Fibroblast of lung (primary cell): ENCODE measurements around the gene CYP4F22. TPM values are rescaled to one million over a fixed set of nuclear protein-coding genes. Genes with fewer than 3 reads are reported as not detected.
A peak's percentile ranks its signal among the peaks of the same experiment; 100 is the strongest.

Experiments
- DNase-seq, 2 donors: peaks; one replicate each; pipeline versions ENCODE4 v3.0.0 to v3.0.0-alpha.2; 2010; ENCODE audit warnings: low read depth in 2 of 2
- H2AFZ ChIP-seq: 2 replicates; pipeline ENCODE4 v1.5.1; 2012; ENCODE audit warnings: low read length, control low read depth, inconsistent platforms
- H3K27ac ChIP-seq: 2 replicates; pipeline ENCODE4 v1.5.1; 2011; ENCODE audit warnings: low read length, control low read depth; ENCODE audit not compliant: insufficient read depth
- H3K27me3 ChIP-seq: 2 replicates; pipeline ENCODE4 v1.5.1; 2011; ENCODE audit warnings: mild to moderate bottlenecking, low read length; ENCODE audit not compliant: control insufficient read depth, insufficient read depth
- H3K36me3 ChIP-seq: 2 replicates; pipeline ENCODE4 v1.5.1; 2011; ENCODE audit warnings: low read length; ENCODE audit not compliant: control insufficient read depth, insufficient read depth
- H3K4me1 ChIP-seq: 2 replicates; pipeline ENCODE4 v1.5.1; 2011; ENCODE audit warnings: low read length; ENCODE audit not compliant: control insufficient read depth, insufficient read depth; ENCODE audit errors: extremely low read depth
- H3K4me2 ChIP-seq: 2 replicates; pipeline ENCODE4 v1.5.1; 2011; ENCODE audit warnings: low read length, control low read depth; ENCODE audit not compliant: insufficient read depth; ENCODE audit errors: extremely low read depth
- H3K4me3 ChIP-seq, 4 experiments: fragments of 200-600 bp in 1 of 4; sonication (generic) in 1 of 4; replicated peaks in 1 of 4; 2 replicates each; pipeline ENCODE4 v1.5.1; 2011 to 2016; ENCODE audit warnings: low read length in 4 of 4, low read depth in 3 of 4, mild to moderate bottlenecking in 3 of 4, control low read depth in 2 of 4, inconsistent platforms in 1 of 4, mixed read lengths in 1 of 4; ENCODE audit not compliant: insufficient read depth in 1 of 4; ENCODE audit errors: control extremely low read depth in 1 of 4
- H3K79me2 ChIP-seq: 2 replicates; pipeline ENCODE4 v1.5.1; 2012; ENCODE audit warnings: mild to moderate bottlenecking, low read length, inconsistent platforms; ENCODE audit not compliant: control insufficient read depth, insufficient read depth
- H3K9ac ChIP-seq: 2 replicates; pipeline ENCODE4 v1.5.1; 2011; ENCODE audit warnings: mild to moderate bottlenecking, low read length, control low read depth; ENCODE audit not compliant: insufficient read depth
- H3K9me3 ChIP-seq: 2 replicates; pipeline ENCODE4 v1.5.1; 2012; ENCODE audit warnings: low read depth, low read length; ENCODE audit not compliant: control insufficient read depth, insufficient read depth
- H4K20me1 ChIP-seq: 2 replicates; pipeline ENCODE4 v1.5.1; 2011; ENCODE audit warnings: low read length; ENCODE audit not compliant: control insufficient read depth, insufficient read depth; ENCODE audit errors: extremely low read depth
- EZH2 ChIP-seq: IDR thresholded peaks from 2 replicates; pipeline ENCODE4 v1.5.1; 2012; ENCODE audit warnings: low read length, control low read depth, mild to moderate bottlenecking; ENCODE audit errors: missing control alignments
- polyA plus RNA-seq, 2 donors: library from polyadenylated mRNA; depleted of rRNA in 1 of 2; stranded (reverse) in 1 of 2; unstranded in 1 of 2; fragments of >200 nt; gene quantifications; 2 replicates each; pipeline ENCODE4 v1.2.1, GENCODE V29; 2011 to 2012; ENCODE audit warnings: missing spikeins in 1 of 2
- total RNA-seq: library from RNA; depleted of rRNA; stranded (reverse); fragments of >200 nt; gene quantifications from 2 replicates; pipeline ENCODE4 v1.2.1, GENCODE V29; 2014
- TF ChIP-seq, protein P1 (sequence below), 2 donors: IDR thresholded peaks in 1 of 2; conservative IDR thresholded peaks in 1 of 2; 1 replicate in 1 of 2; 2 replicates in 1 of 2; pipeline ENCODE4 v1.5.1; 2011 to 2012; ENCODE audit warnings: low read length in 2 of 2, control low read depth in 1 of 2, inconsistent platforms in 1 of 2, low read depth in 1 of 2, mild to moderate bottlenecking in 1 of 2

The CYP4F22 gene
- total and polyA plus RNA-seq, 2 donors (not counting 1 experiment from before 2014, with no cell fraction given) = not detected

DNA sequence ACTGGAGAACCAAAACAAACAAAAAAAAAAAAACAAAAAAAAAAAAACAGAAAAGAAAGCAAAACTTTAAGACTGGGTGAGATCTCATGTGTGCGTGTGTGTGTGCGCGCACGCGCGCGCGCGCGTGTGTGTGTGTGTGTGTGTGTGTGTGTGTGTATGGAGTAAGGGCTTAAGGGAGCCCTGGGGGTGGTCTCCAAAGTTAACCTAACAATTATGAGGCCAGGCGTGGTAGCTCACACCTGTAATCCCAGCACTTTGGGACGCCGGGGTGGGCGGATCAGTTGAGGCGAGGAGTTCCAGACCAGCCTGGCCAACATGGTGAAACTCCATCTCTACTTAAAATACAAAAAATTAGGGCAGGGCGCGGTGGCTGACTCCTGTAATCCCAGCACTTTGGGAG lies 46.7 kb downstream of the CYP4F22 start:
- H2AFZ ChIP-seq = no peak overlapping the region
- DNase-seq = no peak
- TF ChIP-seq, protein P1, sequence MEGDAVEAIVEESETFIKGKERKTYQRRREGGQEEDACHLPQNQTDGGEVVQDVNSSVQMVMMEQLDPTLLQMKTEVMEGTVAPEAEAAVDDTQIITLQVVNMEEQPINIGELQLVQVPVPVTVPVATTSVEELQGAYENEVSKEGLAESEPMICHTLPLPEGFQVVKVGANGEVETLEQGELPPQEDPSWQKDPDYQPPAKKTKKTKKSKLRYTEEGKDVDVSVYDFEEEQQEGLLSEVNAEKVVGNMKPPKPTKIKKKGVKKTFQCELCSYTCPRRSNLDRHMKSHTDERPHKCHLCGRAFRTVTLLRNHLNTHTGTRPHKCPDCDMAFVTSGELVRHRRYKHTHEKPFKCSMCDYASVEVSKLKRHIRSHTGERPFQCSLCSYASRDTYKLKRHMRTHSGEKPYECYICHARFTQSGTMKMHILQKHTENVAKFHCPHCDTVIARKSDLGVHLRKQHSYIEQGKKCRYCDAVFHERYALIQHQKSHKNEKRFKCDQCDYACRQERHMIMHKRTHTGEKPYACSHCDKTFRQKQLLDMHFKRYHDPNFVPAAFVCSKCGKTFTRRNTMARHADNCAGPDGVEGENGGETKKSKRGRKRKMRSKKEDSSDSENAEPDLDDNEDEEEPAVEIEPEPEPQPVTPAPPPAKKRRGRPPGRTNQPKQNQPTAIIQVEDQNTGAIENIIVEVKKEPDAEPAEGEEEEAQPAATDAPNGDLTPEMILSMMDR (conservative IDR thresholded peaks at IDR 0.05 in 1 of 2, IDR thresholded peaks at IDR 0.05 in 1 of 2; ENCODE audit: low read depth in 1 of 2, low read length in 2 of 2) = no peak
- no peak for TF ChIP-seq EZH2

DNA sequence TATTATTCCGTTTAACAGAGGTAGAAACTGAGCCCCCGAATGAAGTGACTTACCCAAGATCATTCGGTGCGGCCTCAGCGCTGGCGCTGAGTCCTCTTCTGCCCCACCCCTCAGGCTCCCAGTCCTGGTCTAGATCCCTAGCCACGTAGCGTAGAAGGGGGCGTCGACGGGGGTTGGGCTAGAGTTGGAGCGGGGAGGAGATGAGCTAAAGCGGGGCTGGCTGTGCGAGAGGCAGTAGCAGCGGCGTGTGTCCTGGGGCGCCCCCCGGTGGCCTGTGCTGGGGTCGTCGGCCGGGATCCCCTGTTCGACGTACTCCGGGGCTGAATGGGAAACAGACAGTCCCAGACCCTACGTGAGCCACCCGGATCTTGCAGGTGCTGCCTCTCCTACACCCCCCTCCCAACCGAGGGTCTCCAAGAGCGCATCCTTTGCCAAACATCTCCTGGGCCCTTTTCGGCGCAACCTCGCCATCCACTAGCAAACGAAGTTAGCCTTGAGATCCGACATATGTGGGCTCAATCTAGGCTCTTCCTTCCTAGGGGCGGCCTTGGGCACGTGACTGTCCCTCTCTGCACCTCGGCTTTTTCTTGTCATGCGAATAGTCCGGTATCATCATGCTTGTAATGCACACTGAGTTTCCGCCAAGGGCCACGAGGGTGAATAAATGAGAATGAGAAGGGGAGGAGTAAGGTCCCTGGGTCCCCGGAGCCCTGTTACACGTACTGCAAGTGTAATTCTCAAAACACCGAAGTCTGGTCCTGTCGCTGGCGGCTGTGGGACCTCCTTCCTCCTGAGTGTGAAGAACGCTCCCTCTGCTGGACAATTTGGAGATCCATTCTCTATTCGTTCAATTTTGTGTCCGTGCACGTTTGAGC lies 47.7 kb downstream of the CYP4F22 start:
- Histone ChIP-seq H3K79me2 (no peaks in the 10 kb centered on the region), H3K9ac (no peak overlapping the region), H3K27ac (no peak overlapping the region), H3K27me3 (no peaks in the 10 kb centered on the region), H4K20me1 (no peaks in the 10 kb centered on the region), H3K4me1 (peaks cover 2% of the 10 kb centered on the region), H3K36me3 (no peaks in the 10 kb centered on the region), H3K9me3 (no peaks in the 10 kb centered on the region), H3K4me3 (peak overlapping the region in 2 of 4 experiments; percentile 29 to 43), H2AFZ (peak overlapping the region; percentile 40), H3K4me2 (peak overlapping the region; percentile 87)
- peak; percentile 86 to 91 for DNase-seq
- TF ChIP-seq EZH2 = no peak
- TF ChIP-seq, protein P1 (conservative IDR thresholded peaks at IDR 0.05 in 1 of 2, IDR thresholded peaks at IDR 0.05 in 1 of 2; ENCODE audit: low read depth in 1 of 2, low read length in 2 of 2) = peak; percentile 83 to 86

More for the DNA sequence above, 46.7 kb downstream of the CYP4F22 start:
- no peak overlapping the region for H3K27ac ChIP-seq
- H3K9me3 ChIP-seq = no peaks in the 10 kb centered on the region
- H3K79me2 ChIP-seq = no peaks in the 10 kb centered on the region
- H3K4me1 ChIP-seq = peaks cover 2% of the 10 kb centered on the region
- H3K9ac ChIP-seq = no peak overlapping the region
- no peak overlapping the region for H3K4me3 ChIP-seq
- H3K4me2 ChIP-seq = no peak overlapping the region
- no peaks in the 10 kb centered on the region for H4K20me1 ChIP-seq
- no peaks in the 10 kb centered on the region for H3K27me3 ChIP-seq
- no peaks in the 10 kb centered on the region for H3K36me3 ChIP-seq

DNA sequence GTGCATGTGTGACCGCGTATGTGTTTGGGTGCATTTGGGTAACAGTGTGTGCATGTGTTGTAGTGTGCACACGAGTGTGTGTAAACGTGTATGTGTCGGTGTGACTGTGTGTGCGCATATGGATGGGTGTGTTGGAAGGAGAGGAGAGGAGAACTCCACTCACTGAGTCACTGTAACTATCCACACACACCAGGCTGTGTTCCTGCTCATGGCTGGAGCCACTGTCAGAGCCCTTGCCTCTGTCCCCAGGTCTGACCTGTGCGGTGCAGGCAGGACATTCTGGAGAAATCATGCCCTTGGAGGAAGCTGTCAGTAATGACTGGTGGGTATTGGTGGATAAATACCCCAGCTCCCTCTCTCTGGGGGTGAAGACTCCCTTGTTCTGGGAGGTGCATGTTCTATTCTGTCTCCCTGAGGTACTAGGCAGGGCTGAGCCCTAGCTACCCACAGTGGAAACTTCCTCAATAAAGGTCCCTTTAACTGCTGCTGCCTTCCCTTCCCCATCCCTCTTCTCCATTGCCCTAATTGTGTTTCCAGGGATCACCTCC lies 48.4 kb downstream of the CYP4F22 start:
- no peak overlapping the region for H2AFZ ChIP-seq
- no peak overlapping the region for H3K4me2 ChIP-seq

More for the DNA sequence above, 48.4 kb downstream of the CYP4F22 start:
- H3K9ac ChIP-seq = no peak overlapping the region
- no peaks in the 10 kb centered on the region for H3K79me2 ChIP-seq
- H4K20me1 ChIP-seq = no peaks in the 10 kb centered on the region
- no peaks in the 10 kb centered on the region for H3K27me3 ChIP-seq
- H3K27ac ChIP-seq = no peak overlapping the region
- TF ChIP-seq, protein P1 (conservative IDR thresholded peaks at IDR 0.05 in 1 of 2, IDR thresholded peaks at IDR 0.05 in 1 of 2; ENCODE audit: low read depth in 1 of 2, low read length in 2 of 2) = no peak
- TF ChIP-seq EZH2 = no peak
- no peaks in the 10 kb centered on the region for H3K36me3 ChIP-seq
- H3K4me1 ChIP-seq = peaks cover 2% of the 10 kb centered on the region
- no peak overlapping the region for H3K4me3 ChIP-seq
- DNase-seq = no peak
- no peaks in the 10 kb centered on the region for H3K9me3 ChIP-seq
